Subcutaneous abdominal adipose tissue (tissue), 5 donors: Measurements from ENCODE around the gene LGALS7.
"Not testable (repeated sequence)": the region's sequence is repeated elsewhere in the genome, so short reads cannot be mapped to it uniquely, and the experiment has no call there.

Experiments used
- H3K27ac ChIP-seq: one replicate; pipeline ENCODE4 v1.7.0; 2013; ENCODE audit warnings: low read depth, mild to moderate bottlenecking, inconsistent platforms, low read length, moderate library complexity
- H3K27me3 ChIP-seq, 5 donors: one replicate each; pipeline ENCODE4 v1.7.0; 2013; ENCODE audit warnings: low read length in 5 of 5, inconsistent platforms in 1 of 5; ENCODE audit not compliant: control insufficient read depth in 5 of 5, insufficient read depth in 4 of 5
- H3K36me3 ChIP-seq, 5 donors: one replicate each; pipeline ENCODE4 v1.7.0; 2013; ENCODE audit warnings: low read length in 5 of 5; ENCODE audit not compliant: control insufficient read depth in 5 of 5, insufficient read depth in 5 of 5
- H3K4me1 ChIP-seq, 5 donors: one replicate each; pipeline ENCODE4 v1.7.0; 2013; ENCODE audit warnings: low read length in 5 of 5, mild to moderate bottlenecking in 3 of 5, moderate library complexity in 1 of 5; ENCODE audit not compliant: control insufficient read depth in 5 of 5, insufficient read depth in 5 of 5
- H3K4me3 ChIP-seq, 5 donors: one replicate each; pipeline ENCODE4 v1.7.0; 2013; ENCODE audit warnings: low read length in 5 of 5, low read depth in 1 of 5
- H3K9ac ChIP-seq, 5 donors: one replicate each; pipeline ENCODE4 v1.7.0; 2013; ENCODE audit warnings: low read length in 5 of 5, mild to moderate bottlenecking in 4 of 5, moderate library complexity in 3 of 5
- H3K9me3 ChIP-seq, 5 donors: one replicate each; pipeline ENCODE4 v1.7.0; 2013; ENCODE audit warnings: low read length in 5 of 5; ENCODE audit not compliant: control insufficient read depth in 5 of 5
- donor health status: healthy.
- donor health status: healthy.
- donor health status: healthy.
- donor health status: healthy.
- donor health status: healthy.

LGALS7 gene

GRCh38 chr19:38788478-38789243 is 15.3 kb upstream of the LGALS7 start, which contains the start of gene LGALS7B:
Gene LGALS7B (plus strand): TSS chr19:38789200. CDS start chr19:38789227, 27 bp downstream.
- no peak within 1 kb of the TSS for H3K9ac ChIP-seq
- H3K9me3 ChIP-seq: no peaks in the 10 kb centered on the region
- no peaks in the 10 kb centered on the region for H3K36me3 ChIP-seq
- no peak within 1 kb of the TSS for H3K4me3 ChIP-seq
- H3K4me1 ChIP-seq: peaks cover 0 to 8% (median 6%) of the 10 kb centered on the region in 5 donors
- H3K27ac ChIP-seq: no peak within 1 kb of the TSS
- no peaks in the 10 kb centered on the region for H3K27me3 ChIP-seq

GRCh38 chr19:38786572-38787265 is 13.4 kb upstream of the LGALS7 start:
- Histone ChIP-seq H3K4me1 (no peaks in the 10 kb centered on the region), H3K36me3 (no peaks in the 10 kb centered on the region), H3K27ac (no peak overlapping the region), H3K4me3 (no peak overlapping the region), H3K9ac (no peak overlapping the region), H3K27me3 (peaks cover 0 to 1% (median 0%) of the 10 kb centered on the region in 5 donors), H3K9me3 (no peaks in the 10 kb centered on the region)

- not testable (repeated sequence) for H3K4me3 ChIP-seq, H3K27me3 ChIP-seq, H3K36me3 ChIP-seq, H3K9me3 ChIP-seq, H3K27ac ChIP-seq, H3K4me1 ChIP-seq, H3K9ac ChIP-seq
Measured at GRCh38 chr19:38786061-38786460, 12.7 kb upstream of the LGALS7 start.

- Histone ChIP-seq H3K4me1 (no peaks in the 10 kb centered on the region), H3K36me3 (no peaks in the 10 kb centered on the region), H3K9me3 (no peaks in the 10 kb centered on the region), H3K27me3 (peaks cover 0 to 3% (median 0%) of the 10 kb centered on the region in 5 donors), H3K9ac (no peak overlapping the region), H3K4me3 (no peak overlapping the region), H3K27ac (no peak overlapping the region)
Measured at GRCh38 chr19:38785187-38785699, 11.9 kb upstream of the LGALS7 start.

GRCh38 chr19:38784224-38784623 is 10.9 kb upstream of the LGALS7 start:
- H3K9ac ChIP-seq: no peak overlapping the region
- no peaks in the 10 kb centered on the region for H3K9me3 ChIP-seq
- H3K4me1 ChIP-seq: no peaks in the 10 kb centered on the region
- H3K27ac ChIP-seq: no peak overlapping the region
- no peak overlapping the region for H3K4me3 ChIP-seq
- peaks cover 0 to 3% (median 0%) of the 10 kb centered on the region in 5 donors for H3K27me3 ChIP-seq
- no peaks in the 10 kb centered on the region for H3K36me3 ChIP-seq

- not testable (repeated sequence) for H3K27ac ChIP-seq, H3K27me3 ChIP-seq, H3K4me1 ChIP-seq, H3K9ac ChIP-seq, H3K9me3 ChIP-seq, H3K36me3 ChIP-seq, H3K4me3 ChIP-seq
Measured at GRCh38 chr19:38782212-38782611, 8.9 kb upstream of the LGALS7 start.

- Histone ChIP-seq H3K9me3 (no peaks in the 10 kb centered on the region), H3K27me3 (peaks cover 0 to 3% (median 0%) of the 10 kb centered on the region in 5 donors), H3K9ac (no peak overlapping the region), H3K27ac (no peak overlapping the region), H3K4me3 (no peak overlapping the region), H3K36me3 (no peaks in the 10 kb centered on the region), H3K4me1 (no peaks in the 10 kb centered on the region)
Measured at GRCh38 chr19:38781058-38781457, 7.7 kb upstream of the LGALS7 start.

GRCh38 chr19:38780443-38780842 is 7.1 kb upstream of the LGALS7 start:
- peaks cover 0 to 3% (median 0%) of the 10 kb centered on the region in 5 donors for H3K27me3 ChIP-seq
- H3K4me1 ChIP-seq: no peaks in the 10 kb centered on the region
- H3K9ac ChIP-seq: no peak overlapping the region
- no peak overlapping the region for H3K27ac ChIP-seq
- no peaks in the 10 kb centered on the region for H3K9me3 ChIP-seq
- H3K36me3 ChIP-seq: no peaks in the 10 kb centered on the region
- H3K4me3 ChIP-seq: no peak overlapping the region

- H3K9ac ChIP-seq: no peak overlapping the region
- peaks cover 0 to 3% (median 0%) of the 10 kb centered on the region in 5 donors for H3K27me3 ChIP-seq
- H3K36me3 ChIP-seq: no peaks in the 10 kb centered on the region
- H3K27ac ChIP-seq: no peak overlapping the region
- no peaks in the 10 kb centered on the region for H3K9me3 ChIP-seq
- H3K4me3 ChIP-seq: no peak overlapping the region
- H3K4me1 ChIP-seq: no peaks in the 10 kb centered on the region
Measured at GRCh38 chr19:38778733-38779132, 5.4 kb upstream of the LGALS7 start.
